ENCODE results near the gene SNX17. TPM values are rescaled to one million over a fixed set of nuclear protein-coding genes. Genes with fewer than 3 reads are reported as not detected.
A peak's percentile ranks its signal among the peaks of the same experiment; 100 is the strongest.

The SNX17 gene
- total RNA-seq, 6 experiments from 2014 or later = 140 to 160 (median 150) TPM

GRCh38 chr2:27323596-27324285 lies 46.7 kb upstream of the SNX17 start:
- no peak for TF ChIP-seq CTCF (IDR thresholded peaks at IDR 0.05)
- DNase-seq = no peak
- Mint-ChIP-seq H3K9me3 (no peaks in the 10 kb centered on the region), H3K4me3 (peak overlapping the region; percentile 99), H3K4me1 (ENCODE audit: low read depth) (peaks cover 33% of the 10 kb centered on the region), H3K27me3 (ENCODE audit: insufficient read depth) (peaks cover 4% of the 10 kb centered on the region), H3K36me3 (ENCODE audit: low read depth) (peaks cover 10% of the 10 kb centered on the region; the same call in 1 of the 2 replicates), H3K27ac (peak overlapping the region; percentile 100)

GRCh38 chr2:27324720-27325119 lies 45.7 kb upstream of the SNX17 start:
- Mint-ChIP-seq H3K27ac (peak overlapping the region; percentile 100; the same call in 1 of the 2 replicates), H3K4me3 (no peak overlapping the region), H3K9me3 (no peaks in the 10 kb centered on the region), H3K27me3 (ENCODE audit: insufficient read depth) (peaks cover 4% of the 10 kb centered on the region), H3K4me1 (ENCODE audit: low read depth) (peaks cover 33% of the 10 kb centered on the region), H3K36me3 (ENCODE audit: low read depth) (peaks cover 10% of the 10 kb centered on the region; the same call in 1 of the 2 replicates)
- no peak for TF ChIP-seq CTCF (IDR thresholded peaks at IDR 0.05)
- no peak for DNase-seq

- no peak overlapping the region for H3K27ac Mint-ChIP-seq
- no peak overlapping the region for H3K4me3 Mint-ChIP-seq
- no peaks in the 10 kb centered on the region for H3K4me1 Mint-ChIP-seq (ENCODE audit: low read depth)
- H3K27me3 Mint-ChIP-seq (ENCODE audit: insufficient read depth) = no peaks in the 10 kb centered on the region
- no peak for TF ChIP-seq CTCF (IDR thresholded peaks at IDR 0.05)
- peaks cover 14% of the 10 kb centered on the region for H3K36me3 Mint-ChIP-seq (ENCODE audit: low read depth)
- H3K9me3 Mint-ChIP-seq = no peaks in the 10 kb centered on the region
- no peak for DNase-seq
Measured at GRCh38 chr2:27335311-27335710, 35.1 kb upstream of the SNX17 start.

- H3K36me3 Mint-ChIP-seq (ENCODE audit: low read depth) = peaks cover 18% of the 10 kb centered on the region
- H3K27me3 Mint-ChIP-seq (ENCODE audit: insufficient read depth) = no peaks in the 10 kb centered on the region; the same call in 1 of the 2 replicates
- H3K4me1 Mint-ChIP-seq (ENCODE audit: low read depth) = no peaks in the 10 kb centered on the region
- H3K27ac Mint-ChIP-seq = no peak overlapping the region
- H3K4me3 Mint-ChIP-seq = no peak overlapping the region
- no peak for TF ChIP-seq CTCF (IDR thresholded peaks at IDR 0.05)
- no peak for DNase-seq
- no peaks in the 10 kb centered on the region for H3K9me3 Mint-ChIP-seq
Measured at GRCh38 chr2:27336173-27336572, 34.2 kb upstream of the SNX17 start.

- no peaks in the 10 kb centered on the region for H3K27me3 Mint-ChIP-seq (ENCODE audit: insufficient read depth)
- TF ChIP-seq CTCF (IDR thresholded peaks at IDR 0.05) = no peak
- no peaks in the 10 kb centered on the region; the same call in 1 of the 2 replicates for H3K36me3 Mint-ChIP-seq (ENCODE audit: low read depth)
- DNase-seq = no peak
- no peaks in the 10 kb centered on the region for H3K9me3 Mint-ChIP-seq
- H3K27ac Mint-ChIP-seq = no peak overlapping the region
- H3K4me3 Mint-ChIP-seq = no peak overlapping the region
- H3K4me1 Mint-ChIP-seq (ENCODE audit: low read depth) = peaks cover 9% of the 10 kb centered on the region; the same call in 1 of the 2 replicates
Measured at GRCh38 chr2:27347641-27348040, 22.8 kb upstream of the SNX17 start.

Data from HFFc6 (cell line).